PFSK-1 (cell line): Measurements from ENCODE around the gene NFE2L1.

ENCODE experiments used
- FOXP2 ChIP-seq: optimal IDR thresholded peaks from 2 replicates; pipeline ENCODE3; 2011; ENCODE audit warnings: borderline replicate concordance, control low read depth, inconsistent platforms; ENCODE audit not compliant: insufficient read depth; ENCODE audit errors: extremely low read length, extremely low read depth
- POLR2AphosphoS5 ChIP-seq: IDR thresholded peaks from 2 replicates; pipeline ENCODE4 v1.6.1; 2012; ENCODE audit warnings: low read depth, mild to moderate bottlenecking, control low read depth, low read length, moderate library complexity
- REST ChIP-seq, 2 experiments: IDR thresholded peaks; 2 replicates each; pipeline versions ENCODE4 v1.6.1 to v1.8.0; 2011 to 2012; ENCODE audit warnings: low read depth in 2 of 2, low read length in 2 of 2, control low read depth in 1 of 2, inconsistent platforms in 1 of 2, mild to moderate bottlenecking in 1 of 2, moderate library complexity in 1 of 2; ENCODE audit not compliant: insufficient read depth in 1 of 2
- SIN3A ChIP-seq: IDR thresholded peaks from 2 replicates; pipeline ENCODE4 v1.6.1; 2012; ENCODE audit warnings: mild to moderate bottlenecking, low read length, moderate library complexity, borderline replicate concordance; ENCODE audit not compliant: insufficient read depth
- TAF1 ChIP-seq: IDR thresholded peaks from 2 replicates; pipeline ENCODE4 v1.6.1; 2012; ENCODE audit warnings: low read length, control low read depth, borderline replicate concordance; ENCODE audit not compliant: insufficient read depth

Gene NFE2L1

GRCh38 chr17:48070195-48070594, 22.0 kb downstream of the NFE2L1 start:
- TF ChIP-seq REST (IDR thresholded peaks at IDR 0.05; ENCODE audit: insufficient read depth in 1 of 2, low read depth in 2 of 2, low read length in 2 of 2) (no peak), TAF1 (no peak), POLR2AphosphoS5 (no peak), FOXP2 (no peak), SIN3A (no peak)

GRCh38 chr17:48071654-48072053, 23.5 kb downstream of the NFE2L1 start:
- TF ChIP-seq POLR2AphosphoS5 (no peak), SIN3A (no peak), REST (IDR thresholded peaks at IDR 0.05; ENCODE audit: insufficient read depth in 1 of 2, low read depth in 2 of 2, low read length in 2 of 2) (no peak), FOXP2 (no peak), TAF1 (no peak)

- no peak for TF ChIP-seq FOXP2
- TF ChIP-seq SIN3A = no peak
- TF ChIP-seq POLR2AphosphoS5 = no peak
- TF ChIP-seq TAF1 = no peak
- TF ChIP-seq REST (IDR thresholded peaks at IDR 0.05; ENCODE audit: insufficient read depth in 1 of 2, low read depth in 2 of 2, low read length in 2 of 2) = no peak
Observed at GRCh38 chr17:48074322-48075081, 26.3 kb downstream of the NFE2L1 start.

- TF ChIP-seq REST (IDR thresholded peaks at IDR 0.05; ENCODE audit: insufficient read depth in 1 of 2, low read depth in 2 of 2, low read length in 2 of 2) (no peak), TAF1 (no peak), FOXP2 (no peak), POLR2AphosphoS5 (no peak), SIN3A (no peak)
Observed at GRCh38 chr17:48081858-48082257, 33.7 kb downstream of the NFE2L1 start.

- no peak for TF ChIP-seq FOXP2
- TF ChIP-seq SIN3A = no peak
- TF ChIP-seq REST (IDR thresholded peaks at IDR 0.05; ENCODE audit: insufficient read depth in 1 of 2, low read depth in 2 of 2, low read length in 2 of 2) = no peak
- no peak for TF ChIP-seq POLR2AphosphoS5
- no peak for TF ChIP-seq TAF1
Observed at GRCh38 chr17:48084932-48085331, 36.8 kb downstream of the NFE2L1 start.
